Measurements from ENCODE around the gene PDCD2.
"Not testable (repeated sequence)": the region's sequence is repeated elsewhere in the genome, so short reads cannot be mapped to it uniquely, and the experiment has no call there.

Gene PDCD2

GRCh38 chr6:170584181-170584953 is at the start of gene PDCD2 (continued):
- 0 out of 2 replicates have a peak, but pooled peaks have one; percentile 19 for TF ChIP-seq KLF17 (tag by site-specific recombination; IDR thresholded peaks at IDR 0.05)
- TF ChIP-seq, protein P1, sequence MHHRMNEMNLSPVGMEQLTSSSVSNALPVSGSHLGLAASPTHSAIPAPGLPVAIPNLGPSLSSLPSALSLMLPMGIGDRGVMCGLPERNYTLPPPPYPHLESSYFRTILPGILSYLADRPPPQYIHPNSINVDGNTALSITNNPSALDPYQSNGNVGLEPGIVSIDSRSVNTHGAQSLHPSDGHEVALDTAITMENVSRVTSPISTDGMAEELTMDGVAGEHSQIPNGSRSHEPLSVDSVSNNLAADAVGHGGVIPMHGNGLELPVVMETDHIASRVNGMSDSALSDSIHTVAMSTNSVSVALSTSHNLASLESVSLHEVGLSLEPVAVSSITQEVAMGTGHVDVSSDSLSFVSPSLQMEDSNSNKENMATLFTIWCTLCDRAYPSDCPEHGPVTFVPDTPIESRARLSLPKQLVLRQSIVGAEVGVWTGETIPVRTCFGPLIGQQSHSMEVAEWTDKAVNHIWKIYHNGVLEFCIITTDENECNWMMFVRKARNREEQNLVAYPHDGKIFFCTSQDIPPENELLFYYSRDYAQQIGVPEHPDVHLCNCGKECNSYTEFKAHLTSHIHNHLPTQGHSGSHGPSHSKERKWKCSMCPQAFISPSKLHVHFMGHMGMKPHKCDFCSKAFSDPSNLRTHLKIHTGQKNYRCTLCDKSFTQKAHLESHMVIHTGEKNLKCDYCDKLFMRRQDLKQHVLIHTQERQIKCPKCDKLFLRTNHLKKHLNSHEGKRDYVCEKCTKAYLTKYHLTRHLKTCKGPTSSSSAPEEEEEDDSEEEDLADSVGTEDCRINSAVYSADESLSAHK (tag by site-specific recombination; IDR thresholded peaks at IDR 0.05) = no peak
- TF ChIP-seq KLF8 (tag by site-specific recombination; IDR thresholded peaks at IDR 0.05) = peak; percentile 47; the same call in 1 of the 2 replicates
- peak; percentile 49 for TF ChIP-seq ZNF629 (tag by site-specific recombination; IDR thresholded peaks at IDR 0.05)
- peak; percentile 55 for TF ChIP-seq KLF16 (tag by site-specific recombination; IDR thresholded peaks at IDR 0.05)
- peak; percentile 36; the same call in 1 of the 2 replicates for TF ChIP-seq KLF10 (tag by site-specific recombination; IDR thresholded peaks at IDR 0.05)
- TF ChIP-seq GLIS1 (tag by site-specific recombination; IDR thresholded peaks at IDR 0.05) = peak; percentile 52
- 0 out of 2 replicates have a peak, but pooled peaks have one; percentile 36 for TF ChIP-seq ZBTB44 (tag by site-specific recombination; IDR thresholded peaks at IDR 0.05)
- peak; percentile 65 for TF ChIP-seq ZFHX2 (tag by site-specific recombination; conservative IDR thresholded peaks at IDR 0.05)
- TF ChIP-seq, protein P2, sequence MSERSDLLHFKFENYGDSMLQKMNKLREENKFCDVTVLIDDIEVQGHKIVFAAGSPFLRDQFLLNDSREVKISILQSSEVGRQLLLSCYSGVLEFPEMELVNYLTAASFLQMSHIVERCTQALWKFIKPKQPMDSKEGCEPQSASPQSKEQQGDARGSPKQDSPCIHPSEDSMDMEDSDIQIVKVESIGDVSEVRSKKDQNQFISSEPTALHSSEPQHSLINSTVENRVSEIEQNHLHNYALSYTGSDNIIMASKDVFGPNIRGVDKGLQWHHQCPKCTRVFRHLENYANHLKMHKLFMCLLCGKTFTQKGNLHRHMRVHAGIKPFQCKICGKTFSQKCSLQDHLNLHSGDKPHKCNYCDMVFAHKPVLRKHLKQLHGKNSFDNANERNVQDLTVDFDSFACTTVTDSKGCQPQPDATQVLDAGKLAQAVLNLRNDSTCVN (tag by site-specific recombination; optimal IDR thresholded peaks at IDR 0.05) = peak; percentile 85
- peak; percentile 19; the same call in 1 of the 2 replicates for TF ChIP-seq ZNF596 (tag by site-specific recombination; IDR thresholded peaks at IDR 0.05)
- peak; percentile 83 for TF ChIP-seq ZNF335 (tag by site-specific recombination; conservative IDR thresholded peaks at IDR 0.05)
- TF ChIP-seq ZNF239 (tag by site-specific recombination; IDR thresholded peaks at IDR 0.05) = no peak
- TF ChIP-seq KLF9 (tag by site-specific recombination; IDR thresholded peaks at IDR 0.05; ENCODE audit: low read depth) = peak; percentile 62
- TF ChIP-seq ZNF768 (tag by site-specific recombination; IDR thresholded peaks at IDR 0.05) = no peak

DNA sequence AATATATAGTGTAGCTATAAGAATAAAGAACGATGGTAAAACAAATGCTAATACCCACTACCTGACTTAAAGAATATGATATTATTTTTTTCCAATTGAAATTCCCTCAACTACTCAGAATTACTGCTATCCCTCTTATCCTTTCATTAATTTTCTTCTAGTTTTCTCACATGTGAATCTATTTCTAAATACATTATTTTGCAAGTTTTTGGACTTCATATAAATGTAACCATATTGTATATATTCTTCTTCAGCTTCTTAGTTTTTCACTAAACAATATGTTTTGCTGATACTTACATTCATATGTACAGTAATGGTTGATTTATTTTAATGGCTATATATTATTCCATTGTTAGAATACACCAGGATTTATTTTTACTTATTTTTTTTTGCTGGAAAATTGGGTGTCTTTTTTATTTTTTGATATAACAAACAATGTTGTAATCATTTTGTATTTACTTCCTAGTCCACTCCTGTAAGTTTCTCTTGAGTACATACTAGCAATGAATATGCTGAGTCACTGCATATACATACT is 31.6 kb upstream of the PDCD2 start:
- POLR2A ChIA-PET; H3K4me1 ChIP-seq (ENCODE audit: control insufficient read depth, insufficient read depth, low read length); CTCF ChIA-PET; H3K27ac ChIP-seq (ENCODE audit: extremely low read depth, low read depth, low read length); H3K4me3 ChIP-seq (ENCODE audit: low read depth, low read length); H3K36me3 ChIP-seq (ENCODE audit: control insufficient read depth in 2 of 2, insufficient read depth in 1 of 2, low read length in 2 of 2); H3K9me3 ChIP-seq (ENCODE audit: control insufficient read depth, insufficient read depth, low read depth, low read length): not testable (repeated sequence)

GRCh38 chr6:170612256-170612804 is 27.9 kb upstream of the PDCD2 start:
- TF ChIP-seq, protein P2 (tag by site-specific recombination; optimal IDR thresholded peaks at IDR 0.05) = peak; percentile 77
- peak; percentile 78 for TF ChIP-seq ZBTB17 (tag by site-specific recombination; IDR thresholded peaks at IDR 0.05)
- peak; percentile 56 for TF ChIP-seq ZNF335 (tag by site-specific recombination; conservative IDR thresholded peaks at IDR 0.05)
- TF ChIP-seq ZNF2 (tag by site-specific recombination; IDR thresholded peaks at IDR 0.05) = 0 out of 2 replicates have a peak, but pooled peaks have one; percentile 22
- TF ChIP-seq, protein P3, sequence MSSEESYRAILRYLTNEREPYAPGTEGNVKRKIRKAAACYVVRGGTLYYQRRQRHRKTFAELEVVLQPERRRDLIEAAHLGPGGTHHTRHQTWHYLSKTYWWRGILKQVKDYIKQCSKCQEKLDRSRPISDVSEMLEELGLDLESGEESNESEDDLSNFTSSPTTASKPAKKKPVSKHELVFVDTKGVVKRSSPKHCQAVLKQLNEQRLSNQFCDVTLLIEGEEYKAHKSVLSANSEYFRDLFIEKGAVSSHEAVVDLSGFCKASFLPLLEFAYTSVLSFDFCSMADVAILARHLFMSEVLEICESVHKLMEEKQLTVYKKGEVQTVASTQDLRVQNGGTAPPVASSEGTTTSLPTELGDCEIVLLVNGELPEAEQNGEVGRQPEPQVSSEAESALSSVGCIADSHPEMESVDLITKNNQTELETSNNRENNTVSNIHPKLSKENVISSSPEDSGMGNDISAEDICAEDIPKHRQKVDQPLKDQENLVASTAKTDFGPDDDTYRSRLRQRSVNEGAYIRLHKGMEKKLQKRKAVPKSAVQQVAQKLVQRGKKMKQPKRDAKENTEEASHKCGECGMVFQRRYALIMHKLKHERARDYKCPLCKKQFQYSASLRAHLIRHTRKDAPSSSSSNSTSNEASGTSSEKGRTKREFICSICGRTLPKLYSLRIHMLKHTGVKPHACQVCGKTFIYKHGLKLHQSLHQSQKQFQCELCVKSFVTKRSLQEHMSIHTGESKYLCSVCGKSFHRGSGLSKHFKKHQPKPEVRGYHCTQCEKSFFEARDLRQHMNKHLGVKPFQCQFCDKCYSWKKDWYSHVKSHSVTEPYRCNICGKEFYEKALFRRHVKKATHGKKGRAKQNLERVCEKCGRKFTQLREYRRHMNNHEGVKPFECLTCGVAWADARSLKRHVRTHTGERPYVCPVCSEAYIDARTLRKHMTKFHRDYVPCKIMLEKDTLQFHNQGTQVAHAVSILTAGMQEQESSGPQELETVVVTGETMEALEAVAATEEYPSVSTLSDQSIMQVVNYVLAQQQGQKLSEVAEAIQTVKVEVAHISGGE (tag by site-specific recombination; conservative IDR thresholded peaks at IDR 0.05; ENCODE audit: low read depth) = peak; percentile 72
- POLR2A ChIA-PET; CTCF ChIA-PET; H3K27ac ChIP-seq (ENCODE audit: extremely low read depth, low read depth, low read length); H3K9me3 ChIP-seq (ENCODE audit: control insufficient read depth, insufficient read depth, low read depth, low read length); H3K36me3 ChIP-seq (ENCODE audit: control insufficient read depth in 2 of 2, insufficient read depth in 1 of 2, low read length in 2 of 2); H3K4me1 ChIP-seq (ENCODE audit: control insufficient read depth, insufficient read depth, low read length): not testable (repeated sequence)
- peak overlapping the region; percentile 25 for H3K4me3 ChIP-seq (ENCODE audit: low read depth, low read length)
